Measurements from ENCODE around the gene TLR9. TPM values are rescaled to one million over a fixed set of nuclear protein-coding genes. Genes with fewer than 3 reads are reported as not detected.

TLR9 gene
- total and polyA plus RNA-seq, 9 of the 15 experiments (the other 6 are each of a cell fraction or from before 2014, with no cell fraction given) = not detected

- CTCF ChIA-PET (ENCODE audit: low intra/inter-chr PET ratio) = no interaction called here
- FAIRE-seq = no peak
Observed at GRCh38 chr3:52194485-52195290, 30.8 kb downstream of the TLR9 start.

GRCh38 chr3:52193065-52193464 is 32.4 kb downstream of the TLR9 start:
- no peak overlapping the region for H2AFZ ChIP-seq (ENCODE audit: low read depth, low read length)
- peaks cover 7% of the 10 kb centered on the region for H3K9me1 ChIP-seq (ENCODE audit: control insufficient read depth, insufficient read depth, low read length)
- H3K36me3 ChIP-seq (ENCODE audit: control insufficient read depth, insufficient read depth, low read length) = no peaks in the 10 kb centered on the region
- H3K79me2 ChIP-seq (ENCODE audit: control insufficient read depth, insufficient read depth, low read length) = peaks cover 2% of the 10 kb centered on the region
- H3K27ac ChIP-seq (ENCODE audit: extremely low read depth, low read depth, low read length) = no peak overlapping the region
- H3K4me1 ChIP-seq (replicated peaks in 1 of 2; ENCODE audit: control insufficient read depth in 2 of 2, insufficient read depth in 2 of 2, low read length in 2 of 2) = peaks cover 46 to 55% of the 10 kb centered on the region in 2 experiments
- H3K9ac ChIP-seq (ENCODE audit: insufficient read depth in 1 of 2, low read depth in 2 of 2, low read length in 2 of 2) = peak overlapping the region in 1 of 2 experiments; percentile 7; a peak in 1 of 4 replicates
- no TSS peak for BruUV-seq (replicated peaks)
- FAIRE-seq = no peak
- 0 out of 2 replicates have a peak, but pooled peaks cover 6% of the 10 kb centered on the region for H4K20me1 ChIP-seq (replicated peaks; ENCODE audit: control insufficient read depth, insufficient read depth, low read length)
- H3K4me3 ChIP-seq = no peak overlapping the region
- ChIA-PET CTCF (ENCODE audit: low intra/inter-chr PET ratio) (no interaction called here), POLR2A (interaction anchor here (0.5 to 0.6 kb wide), 2 partner anchors 9 to 36 kb away, joined by 3 read pairs; no protein-coding TSS in a partner anchor)
- in situ Hi-C loops (cut with MboI) = no loop called here
- no peaks in the 10 kb centered on the region for H3K9me3 ChIP-seq (replicated peaks; ENCODE audit: control insufficient read depth, insufficient read depth, low read depth, low read length)
- 56% methylated on average over 12 of the region's 18 CpGs for WGBS (ENCODE audit: insufficient coverage, low coverage, missing lambda C conversion rate)
- intact Hi-C loops (cut with micrococcal nuclease) = no loop called here
- no peak for DNase-seq (ENCODE audit: extremely low read depth in 1 of 4, low spot score in 3 of 4)
- no peaks in the 10 kb centered on the region for H3K27me3 ChIP-seq (ENCODE audit: control insufficient read depth in 2 of 2, insufficient read depth in 2 of 2, low read length in 2 of 2)
- no peak overlapping the region for H3K4me2 ChIP-seq (ENCODE audit: insufficient read depth, low read length)
- ATAC-seq = no peak
- TF ChIP-seq KAT2B (IDR thresholded peaks at IDR 0.05; ENCODE audit: low read depth, low read length) (no peak), CREB1 (IDR thresholded peaks at IDR 0.05) (no peak), CREB1 (CRISPR knock-in tag; IDR thresholded peaks at IDR 0.05) (no peak), TAF15 (IDR thresholded peaks at IDR 0.05; ENCODE audit: low read depth, low read length) (no peak), ZNF778 (CRISPR knock-in tag; IDR thresholded peaks at IDR 0.05) (no peak), ZNF75A (CRISPR knock-in tag; IDR thresholded peaks at IDR 0.05) (no peak), FOXM1 (IDR thresholded peaks at IDR 0.05; ENCODE audit: low read depth) (no peak), FOXM1 (CRISPR knock-in tag; IDR thresholded peaks at IDR 0.05; ENCODE audit: low read depth) (no peak)
- TF ChIP-seq, protein P1, sequence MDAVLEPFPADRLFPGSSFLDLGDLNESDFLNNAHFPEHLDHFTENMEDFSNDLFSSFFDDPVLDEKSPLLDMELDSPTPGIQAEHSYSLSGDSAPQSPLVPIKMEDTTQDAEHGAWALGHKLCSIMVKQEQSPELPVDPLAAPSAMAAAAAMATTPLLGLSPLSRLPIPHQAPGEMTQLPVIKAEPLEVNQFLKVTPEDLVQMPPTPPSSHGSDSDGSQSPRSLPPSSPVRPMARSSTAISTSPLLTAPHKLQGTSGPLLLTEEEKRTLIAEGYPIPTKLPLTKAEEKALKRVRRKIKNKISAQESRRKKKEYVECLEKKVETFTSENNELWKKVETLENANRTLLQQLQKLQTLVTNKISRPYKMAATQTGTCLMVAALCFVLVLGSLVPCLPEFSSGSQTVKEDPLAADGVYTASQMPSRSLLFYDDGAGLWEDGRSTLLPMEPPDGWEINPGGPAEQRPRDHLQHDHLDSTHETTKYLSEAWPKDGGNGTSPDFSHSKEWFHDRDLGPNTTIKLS (IDR thresholded peaks at IDR 0.05; ENCODE audit: borderline replicate concordance, low read depth) = no peak
- TF ChIP-seq, protein P2, sequence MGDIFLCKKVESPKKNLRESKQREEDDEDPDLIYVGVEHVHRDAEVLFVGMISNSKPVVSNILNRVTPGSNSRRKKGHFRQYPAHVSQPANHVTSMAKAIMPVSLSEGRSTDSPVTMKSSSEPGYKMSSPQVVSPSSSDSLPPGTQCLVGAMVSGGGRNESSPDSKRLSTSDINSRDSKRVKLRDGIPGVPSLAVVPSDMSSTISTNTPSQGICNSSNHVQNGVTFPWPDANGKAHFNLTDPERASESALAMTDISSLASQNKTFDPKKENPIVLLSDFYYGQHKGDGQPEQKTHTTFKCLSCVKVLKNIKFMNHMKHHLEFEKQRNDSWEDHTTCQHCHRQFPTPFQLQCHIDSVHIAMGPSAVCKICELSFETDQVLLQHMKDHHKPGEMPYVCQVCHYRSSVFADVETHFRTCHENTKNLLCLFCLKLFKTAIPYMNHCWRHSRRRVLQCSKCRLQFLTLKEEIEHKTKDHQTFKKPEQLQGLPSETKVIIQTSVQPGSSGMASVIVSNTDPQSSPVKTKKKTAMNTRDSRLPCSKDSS (IDR thresholded peaks at IDR 0.05; ENCODE audit: low read depth, partially characterized antibody) = no peak

More at GRCh38 chr3:52194485-52195290, 30.8 kb downstream of the TLR9 start:
- ATAC-seq (no peak), DNase-seq (ENCODE audit: extremely low read depth in 1 of 4, low spot score in 3 of 4) (no peak)
- H3K4me2 ChIP-seq (ENCODE audit: insufficient read depth, low read length) = no peak overlapping the region
- peaks cover 7% of the 10 kb centered on the region; the same call in 1 of the 3 replicates for H3K36me3 ChIP-seq (ENCODE audit: control insufficient read depth, insufficient read depth, low read length)
- no peak overlapping the region for H2AFZ ChIP-seq (ENCODE audit: low read depth, low read length)
- H4K20me1 ChIP-seq (replicated peaks; ENCODE audit: control insufficient read depth, insufficient read depth, low read length) = no peaks in the 10 kb centered on the region
- WGBS (ENCODE audit: insufficient coverage, low coverage, missing lambda C conversion rate) = 76% methylated on average over 11 of the region's 14 CpGs
- POLR2A ChIA-PET = interaction anchor here (0.9 to 2.0 kb wide), 2 partner anchors 11 to 13 kb away, joined by 3 to 5 read pairs; no protein-coding TSS in a partner anchor
- TF ChIP-seq YBX1 (IDR thresholded peaks at IDR 0.05) (no peak), ZFP36 (IDR thresholded peaks at IDR 0.05; ENCODE audit: low read depth, low read length, partially characterized antibody) (peak; percentile 47)
- no peak overlapping the region for H3K4me3 ChIP-seq
- peaks cover 6% of the 10 kb centered on the region for H3K9me1 ChIP-seq (ENCODE audit: control insufficient read depth, insufficient read depth, low read length)
- H3K27me3 ChIP-seq (ENCODE audit: control insufficient read depth in 2 of 2, insufficient read depth in 2 of 2, low read length in 2 of 2) = no peaks in the 10 kb centered on the region
- in situ Hi-C loops (cut with MboI) = no loop called here
- BruUV-seq (replicated peaks) = no TSS peak
- H3K9me3 ChIP-seq (replicated peaks; ENCODE audit: control insufficient read depth, insufficient read depth, low read depth, low read length) = no peaks in the 10 kb centered on the region
- intact Hi-C loops (cut with micrococcal nuclease) = no loop called here
- no peak overlapping the region for H3K27ac ChIP-seq (ENCODE audit: extremely low read depth, low read depth, low read length)
- H3K79me2 ChIP-seq (ENCODE audit: control insufficient read depth, insufficient read depth, low read length) = peaks cover 16% of the 10 kb centered on the region
- peaks cover 37 to 51% of the 10 kb centered on the region in 2 experiments for H3K4me1 ChIP-seq (replicated peaks in 1 of 2; ENCODE audit: control insufficient read depth in 2 of 2, insufficient read depth in 2 of 2, low read length in 2 of 2)
- H3K9ac ChIP-seq (ENCODE audit: insufficient read depth in 1 of 2, low read depth in 2 of 2, low read length in 2 of 2) = no peak overlapping the region; a peak in 1 of 4 replicates

Data from K562 (cell line).